IMR-90 (cell line): Measurements from ENCODE around the gene CNOT3. TPM values are rescaled to one million over a fixed set of nuclear protein-coding genes. Genes with fewer than 3 reads are reported as not detected.

Source experiments
- ATAC-seq: fragments of 200-7000 bp; cut with Tn5 transposase; 2 replicates; pipeline ENCODE4 v1.9.1; 2020; ENCODE audit warnings: low read depth, mild to moderate bottlenecking, moderate library complexity
- BruUV-seq: library from RNA; stranded (reverse); fragments of 400-500 nt; replicated peaks from 2 replicates; lab custom pipeline; 2021; lab: Mats Ljungman, UMichigan
- CTCF ChIA-PET: fragments of 300-600 bp; formaldehyde crosslinking; extraction: SDS; loops from one replicate; lab custom pipeline; 2021; ENCODE audit warnings: antibody characterized with exemption; lab: Yijun Ruan, JAX
- POLR2A ChIA-PET: fragments of 300-600 bp; sonication (Branson Sonifier 250); formaldehyde crosslinking; loops from one replicate; lab custom pipeline; 2022; ENCODE audit warnings: antibody characterized with exemption; ENCODE audit not compliant: unreplicated experiment; lab: Charles Lee
- DNase-seq: peaks from one replicate; pipeline ENCODE4 v3.0.0; 2013
- H2AFZ ChIP-seq: replicated peaks from 2 replicates; pipeline ENCODE3; 2013; ENCODE audit warnings: low read length, mild to moderate bottlenecking; ENCODE audit not compliant: poor library complexity
- H2AK5ac ChIP-seq: 2 replicates; pipeline ENCODE4 v1.6.1; 2013; ENCODE audit warnings: low read depth, low read length, inconsistent platforms
- H2AK9ac ChIP-seq: replicated peaks from 2 replicates; pipeline ENCODE3; 2013; ENCODE audit warnings: mild to moderate bottlenecking, low read depth, low read length, moderate library complexity; ENCODE audit not compliant: poor library complexity
- H2BK120ac ChIP-seq: 2 replicates; pipeline ENCODE4 v1.6.1; 2013; ENCODE audit warnings: low read depth, low read length, inconsistent platforms
- H2BK15ac ChIP-seq: 3 replicates; pipeline ENCODE4 v1.6.1; 2013; ENCODE audit warnings: low read depth, low read length, inconsistent platforms
- H2BK20ac ChIP-seq: 2 replicates; pipeline ENCODE4 v1.6.1; 2013; ENCODE audit warnings: low read depth, mild to moderate bottlenecking, inconsistent platforms, low read length, moderate library complexity
- H2BK5ac ChIP-seq: 2 replicates; pipeline ENCODE4 v1.6.1; 2013; ENCODE audit warnings: mild to moderate bottlenecking, low read depth, low read length, inconsistent platforms; ENCODE audit not compliant: poor library complexity, severe bottlenecking
- H3K14ac ChIP-seq: replicated peaks from 2 replicates; pipeline ENCODE4 v1.6.1; 2013; ENCODE audit warnings: low read depth, low read length, inconsistent platforms
- H3K18ac ChIP-seq: 2 replicates; pipeline ENCODE4 v1.6.1; 2013; ENCODE audit warnings: low read depth, low read length, control low read depth
- H3K23ac ChIP-seq: 2 replicates; pipeline ENCODE4 v1.6.1; 2013; ENCODE audit warnings: low read depth, low read length, inconsistent platforms
- H3K27ac ChIP-seq: 2 replicates; pipeline ENCODE4 v1.5.1; 2013; ENCODE audit warnings: mild to moderate bottlenecking, control low read depth, low read length; ENCODE audit not compliant: insufficient read depth
- H3K27me3 ChIP-seq: 2 replicates; pipeline ENCODE4 v1.6.1; 2013; ENCODE audit warnings: low read length; ENCODE audit not compliant: control insufficient read depth, insufficient read depth
- H3K36me3 ChIP-seq: 2 replicates; pipeline ENCODE4 v1.6.1; 2013; ENCODE audit warnings: low read length, mixed read lengths; ENCODE audit not compliant: control insufficient read depth, insufficient read depth
- H3K4ac ChIP-seq: 2 replicates; pipeline ENCODE4 v1.6.1; 2013; ENCODE audit warnings: low read depth, low read length, inconsistent platforms
- H3K4me1 ChIP-seq: 2 replicates; pipeline ENCODE4 v1.6.1; 2013; ENCODE audit warnings: low read length, mixed read lengths; ENCODE audit not compliant: control insufficient read depth, insufficient read depth
- H3K4me2 ChIP-seq: 2 replicates; pipeline ENCODE4 v1.6.1; 2013; ENCODE audit warnings: low read depth, mild to moderate bottlenecking, control low read depth, low read length, moderate library complexity
- H3K4me3 ChIP-seq: 2 replicates; pipeline ENCODE4 v1.5.1; 2013; ENCODE audit warnings: low read depth, mild to moderate bottlenecking, control low read depth, low read length, moderate library complexity; ENCODE audit not compliant: insufficient read depth
- H3K56ac ChIP-seq: 2 replicates; pipeline ENCODE4 v1.6.1; 2013; ENCODE audit warnings: low read length, inconsistent platforms; ENCODE audit not compliant: insufficient read depth; ENCODE audit errors: extremely low read depth
- H3K79me1 ChIP-seq, 2 experiments: 2 replicates each; pipeline ENCODE4 v1.6.1; 2013; ENCODE audit warnings: low read length in 2 of 2, inconsistent platforms in 1 of 2, low read depth in 1 of 2
- H3K9ac ChIP-seq: 2 replicates; pipeline ENCODE4 v1.6.1; 2013; ENCODE audit warnings: low read depth, low read length, control low read depth
- H3K9me1 ChIP-seq: 2 replicates; pipeline ENCODE4 v1.6.1; 2013; ENCODE audit warnings: low read length, inconsistent platforms; ENCODE audit not compliant: insufficient read depth
- H3K9me3 ChIP-seq: 2 replicates; pipeline ENCODE4 v1.6.1; 2013; ENCODE audit warnings: low read length; ENCODE audit not compliant: control insufficient read depth, insufficient read depth
- H4K20me1 ChIP-seq: 2 replicates; pipeline ENCODE4 v1.6.1; 2013; ENCODE audit warnings: low read length, inconsistent platforms; ENCODE audit not compliant: insufficient read depth
- H4K5ac ChIP-seq: 2 replicates; pipeline ENCODE4 v1.6.1; 2013; ENCODE audit warnings: mild to moderate bottlenecking, low read depth, low read length, control low read depth
- H4K8ac ChIP-seq, 2 experiments: 2 replicates each; pipeline ENCODE4 v1.6.1; 2013; ENCODE audit warnings: low read depth in 2 of 2, low read length in 2 of 2, control low read depth in 1 of 2, inconsistent platforms in 1 of 2
- H4K91ac ChIP-seq: 2 replicates; pipeline ENCODE4 v1.6.1; 2013; ENCODE audit warnings: low read depth, low read length, inconsistent platforms; ENCODE audit not compliant: insufficient read depth
- CEBPB ChIP-seq: IDR thresholded peaks from 2 replicates; pipeline ENCODE4 v1.6.1; 2012; ENCODE audit warnings: low read depth, low read length, improper control_type of control experiment
- CTCF ChIP-seq: conservative IDR thresholded peaks from 2 replicates; pipeline ENCODE4 v1.5.1; 2012; ENCODE audit warnings: mild to moderate bottlenecking, low read depth, low read length, improper control_type of control experiment
- MAZ ChIP-seq: IDR thresholded peaks from 2 replicates; pipeline ENCODE4 v1.6.1; 2012; ENCODE audit warnings: low read depth, mild to moderate bottlenecking, low read length, improper control_type of control experiment, moderate library complexity, borderline replicate concordance
- NFE2L2 ChIP-seq: fragments of 150-350 bp; IDR thresholded peaks from 2 replicates; pipeline ENCODE4 v1.6.1; 2016; ENCODE audit warnings: low read depth, mild to moderate bottlenecking, low read length
- POLR2A ChIP-seq: IDR thresholded peaks from 2 replicates; pipeline ENCODE4 v1.6.1; 2012; ENCODE audit warnings: mild to moderate bottlenecking, low read depth, low read length
- WGBS, 2 experiments: methylation state at CpG; one replicate each; pipeline versions ENCODE4 v1.1.5 to v1.1.7; 2013; ENCODE audit warnings: missing lambda C conversion rate in 2 of 2; ENCODE audit not compliant: insufficient read length in 1 of 2; ENCODE audit errors: extremely low coverage in 2 of 2; 5-methylcytosine and 5-hydroxymethylcytosine counted together
- dilution Hi-C: fragments of 300-500 bp; cut with HindIII; formaldehyde crosslinking; loops from one replicate; pipeline ENCODE4 v1.14.3; 2018; ENCODE audit warnings: low sequenced_read_pairs; ENCODE audit not compliant: unreplicated experiment
- in situ Hi-C: fragments of 300-500 bp; cut with MboI; formaldehyde crosslinking; loops from 3 replicates; pipeline ENCODE4 v1.14.3; 2019; ENCODE audit warnings: low sequenced_read_pairs, inconsistent platforms, mixed read lengths
- intact Hi-C: fragments of 100-400 bp; cut with micrococcal nuclease; formaldehyde crosslinking; loops from 2 replicates; pipeline ENCODE4 v1.10.0; 2022
- polyA plus RNA-seq, 3 experiments: library from polyadenylated mRNA; depleted of rRNA; stranded (reverse); fragments of >200 nt; gene quantifications; 2 replicates each; pipeline ENCODE4 v1.2.3, GENCODE V29; 2012; ENCODE audit warnings: low replicate concordance in 1 of 3
- total RNA-seq: library from RNA; depleted of rRNA; stranded (reverse); fragments of >200 nt; gene quantifications from 2 replicates; pipeline ENCODE4 v1.2.3, GENCODE V29; 2012; rRNA removed
- TF ChIP-seq, protein P1 (sequence below): fragments of 150-350 bp; IDR thresholded peaks from 2 replicates; pipeline ENCODE4 v1.6.1; 2017; ENCODE audit warnings: mild to moderate bottlenecking, antibody characterized with exemption, low read length, low read depth

CNOT3 gene
- total and polyA plus RNA-seq, 2 of the 4 experiments (the other 2 are of a cell fraction) = 5.4 to 26.7 TPM

- Histone ChIP-seq H3K4me2 (no peak overlapping the region), H3K56ac (no peak overlapping the region), H3K23ac (no peak overlapping the region), H2BK5ac (no peak overlapping the region), H2AK9ac (no peak overlapping the region), H4K8ac (no peak overlapping the region), H2AFZ (no peak overlapping the region), H3K4ac (no peak overlapping the region), H3K4me1 (peaks cover 28% of the 10 kb centered on the region), H2AK5ac (no peak overlapping the region), H3K36me3 (peaks cover 61% of the 10 kb centered on the region), H2BK15ac (no peak overlapping the region), H4K5ac (no peak overlapping the region), H3K27me3 (no peaks in the 10 kb centered on the region), H3K27ac (no peak overlapping the region), H3K9me3 (no peaks in the 10 kb centered on the region), H4K91ac (no peak overlapping the region), H2BK120ac (no peak overlapping the region), H4K20me1 (peaks cover 91% of the 10 kb centered on the region), H2BK20ac (no peak overlapping the region), H3K4me3 (no peak overlapping the region), H3K9ac (no peak overlapping the region), H3K79me1 (peaks cover 11 to 80% of the 10 kb centered on the region in 2 experiments), H3K9me1 (peaks cover 26% of the 10 kb centered on the region), H3K18ac (no peak overlapping the region), H3K14ac (no peak overlapping the region)
- ChIA-PET CTCF (no interaction called here), POLR2A (interaction anchor here (1.0 kb wide), 1 partner anchor 24 kb away, joined by 4 read pairs; no protein-coding TSS in a partner anchor)
- TF ChIP-seq POLR2A = no peak
- TF ChIP-seq, protein P1, sequence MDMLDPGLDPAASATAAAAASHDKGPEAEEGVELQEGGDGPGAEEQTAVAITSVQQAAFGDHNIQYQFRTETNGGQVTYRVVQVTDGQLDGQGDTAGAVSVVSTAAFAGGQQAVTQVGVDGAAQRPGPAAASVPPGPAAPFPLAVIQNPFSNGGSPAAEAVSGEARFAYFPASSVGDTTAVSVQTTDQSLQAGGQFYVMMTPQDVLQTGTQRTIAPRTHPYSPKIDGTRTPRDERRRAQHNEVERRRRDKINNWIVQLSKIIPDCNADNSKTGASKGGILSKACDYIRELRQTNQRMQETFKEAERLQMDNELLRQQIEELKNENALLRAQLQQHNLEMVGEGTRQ = no peak
- no peak for TF ChIP-seq MAZ
- TF ChIP-seq NFE2L2 = no peak
- no peak for TF ChIP-seq CEBPB
- no peak for TF ChIP-seq CTCF
- 93% methylated on average over 4 of the region's 4 CpGs; no CpG with 5 or more reads in 1 of the 2 experiments for WGBS, 2 experiments
- dilution Hi-C loops (no loop called here), intact Hi-C loops (no loop called here), in situ Hi-C loops (loop anchor here (10.0 kb wide), 1 partner anchor 250 kb away; no protein-coding TSS in a partner anchor)
- no peak for DNase-seq
- no TSS peak for BruUV-seq
- ATAC-seq = no peak
Observed at GRCh38 chr19:54204767-54205468, 67.4 kb downstream of the CNOT3 start.

Other genes starting within 250 kb of the CNOT3 start
- under 0.01 and 0.36 TPM in 2 replicates for gene CACNG7, start 228.5 kb upstream of the CNOT3 start, total RNA-seq
- 6.7 and 7.7 TPM in 2 replicates for gene CACNG7, start 228.5 kb upstream of the CNOT3 start, polyA plus RNA-seq (2012; rRNA removed)
- not detected in 2 replicates for gene CACNG8, start 174.8 kb upstream of the CNOT3 start, total RNA-seq
- 0.09 and 0.15 TPM in 2 replicates for gene CACNG8, start 174.8 kb upstream of the CNOT3 start, polyA plus RNA-seq (2012; rRNA removed)
- not detected in 2 replicates for gene CACNG6, start 146.1 kb upstream of the CNOT3 start, total RNA-seq
- gene CACNG6, start 146.1 kb upstream of the CNOT3 start, polyA plus RNA-seq (2012; rRNA removed) = not detected in 2 replicates
- not detected in 2 replicates for gene VSTM1, start 73.9 kb upstream of the CNOT3 start, total RNA-seq
- gene VSTM1, start 73.9 kb upstream of the CNOT3 start, polyA plus RNA-seq (2012; rRNA removed) = not detected in 2 replicates
- gene TARM1, start 56.4 kb upstream of the CNOT3 start, total RNA-seq = not detected in 2 replicates
- gene TARM1, start 56.4 kb upstream of the CNOT3 start, polyA plus RNA-seq (2012; rRNA removed) = not detected in 2 replicates
- not detected in 2 replicates for gene OSCAR, start 37.0 kb upstream of the CNOT3 start, total RNA-seq
- 0.15 and 0.23 TPM in 2 replicates for gene OSCAR, start 37.0 kb upstream of the CNOT3 start, polyA plus RNA-seq (2012; rRNA removed)
- 7.9 and 24.7 TPM in 2 replicates for gene NDUFA3, start 34.9 kb upstream of the CNOT3 start, total RNA-seq
- gene NDUFA3, start 34.9 kb upstream of the CNOT3 start, polyA plus RNA-seq (2012; rRNA removed) = 85.0 and 104 TPM in 2 replicates
- gene TFPT, start 22.1 kb upstream of the CNOT3 start, total RNA-seq = 7.9 and 11.9 TPM in 2 replicates
- gene TFPT, start 22.1 kb upstream of the CNOT3 start, polyA plus RNA-seq (2012; rRNA removed) = 17.1 and 20.9 TPM in 2 replicates
- gene PRPF31, start 22.0 kb upstream of the CNOT3 start, total RNA-seq = 66.1 and 66.9 TPM in 2 replicates
- 54.7 and 65.4 TPM in 2 replicates for gene PRPF31, start 22.0 kb upstream of the CNOT3 start, polyA plus RNA-seq (2012; rRNA removed)
- 2.7 and 5.0 TPM in 2 replicates for gene LENG1, start 22.0 kb downstream of the CNOT3 start, total RNA-seq
- 5.3 and 6.1 TPM in 2 replicates for gene LENG1, start 22.0 kb downstream of the CNOT3 start, polyA plus RNA-seq (2012; rRNA removed)
- gene TMC4, start 35.4 kb downstream of the CNOT3 start, total RNA-seq = 0.28 and 0.72 TPM in 2 replicates
- gene TMC4, start 35.4 kb downstream of the CNOT3 start, polyA plus RNA-seq (2012; rRNA removed) = 1.1 and 1.3 TPM in 2 replicates
- 9.2 and 11.3 TPM in 2 replicates for gene MBOAT7, start 51.8 kb downstream of the CNOT3 start, total RNA-seq
- 121 and 137 TPM in 2 replicates for gene MBOAT7, start 51.8 kb downstream of the CNOT3 start, polyA plus RNA-seq (2012; rRNA removed)
- gene TSEN34, start 53.5 kb downstream of the CNOT3 start, total RNA-seq = 32.1 and 34.4 TPM in 2 replicates
- gene TSEN34, start 53.5 kb downstream of the CNOT3 start, polyA plus RNA-seq (2012; rRNA removed) = 69.4 and 85.4 TPM in 2 replicates
- 1,531 and 2,225 TPM in 2 replicates for gene RPS9, start 63.1 kb downstream of the CNOT3 start, total RNA-seq
- 2,323 and 2,588 TPM in 2 replicates for gene RPS9, start 63.1 kb downstream of the CNOT3 start, polyA plus RNA-seq (2012; rRNA removed)
- gene LILRB3, start 85.2 kb downstream of the CNOT3 start, total RNA-seq = not detected in 2 replicates
- gene LILRB3, start 85.2 kb downstream of the CNOT3 start, polyA plus RNA-seq (2012; rRNA removed) = not detected in 2 replicates
- gene LILRA6, start 105.0 kb downstream of the CNOT3 start, total RNA-seq = not detected in 2 replicates
- gene LILRA6, start 105.0 kb downstream of the CNOT3 start, polyA plus RNA-seq (2012; rRNA removed) = not detected in 2 replicates
- not detected in 2 replicates for gene LILRB5, start 119.5 kb downstream of the CNOT3 start, total RNA-seq
- gene LILRB5, start 119.5 kb downstream of the CNOT3 start, polyA plus RNA-seq (2012; rRNA removed) = not detected in 2 replicates
- gene LILRB2, start 143.3 kb downstream of the CNOT3 start, total RNA-seq = not detected in 2 replicates
- gene LILRB2, start 143.3 kb downstream of the CNOT3 start, polyA plus RNA-seq (2012; rRNA removed) = not detected in 2 replicates
- gene LILRA5, start 175.4 kb downstream of the CNOT3 start, total RNA-seq = not detected in 2 replicates
- gene LILRA5, start 175.4 kb downstream of the CNOT3 start, polyA plus RNA-seq (2012; rRNA removed) = not detected in 2 replicates
- gene LILRA4, start 201.4 kb downstream of the CNOT3 start, total RNA-seq = not detected in 2 replicates
- gene LILRA4, start 201.4 kb downstream of the CNOT3 start, polyA plus RNA-seq (2012; rRNA removed) = not detected in 2 replicates
- not detected in 2 replicates for gene LAIR1, start 227.2 kb downstream of the CNOT3 start, total RNA-seq
- gene LAIR1, start 227.2 kb downstream of the CNOT3 start, polyA plus RNA-seq (2012; rRNA removed) = not detected in 2 replicates